Progenitor cell of endocrine pancreas (in vitro differentiated cells): ENCODE results near the gene SETD1B. TPM values are rescaled to one million over a fixed set of nuclear protein-coding genes. Genes with fewer than 3 reads are reported as not detected.
"Not testable (repeated sequence)": the region's sequence is repeated elsewhere in the genome, so short reads cannot be mapped to it uniquely, and the experiment has no call there.

Source experiments
- DNase-seq: peaks from one replicate; pipeline ENCODE4 v3.0.0; 2021; ENCODE audit warnings: low spot score; ENCODE audit not compliant: unreplicated experiment
- H3K27ac Mint-ChIP-seq: 2 replicates; pipeline ENCODE4 v1.8.0; 2021; ENCODE audit warnings: mild to moderate bottlenecking, moderate library complexity, mixed read lengths
- H3K27me3 Mint-ChIP-seq: 2 replicates; pipeline ENCODE4 v1.8.0; 2021; ENCODE audit warnings: mixed read lengths
- H3K36me3 Mint-ChIP-seq: 2 replicates; pipeline ENCODE4 v1.8.0; 2022; ENCODE audit warnings: mixed read lengths; ENCODE audit not compliant: insufficient read depth
- H3K4me1 Mint-ChIP-seq: 2 replicates; pipeline ENCODE4 v1.8.0; 2021; ENCODE audit warnings: low read depth, mixed read lengths
- H3K4me3 Mint-ChIP-seq: 2 replicates; pipeline ENCODE4 v1.8.0; 2021; ENCODE audit warnings: low read depth, mild to moderate bottlenecking, moderate library complexity, mixed read lengths
- H3K9me3 Mint-ChIP-seq: 2 replicates; pipeline ENCODE4 v1.8.0; 2021; ENCODE audit warnings: low read depth, mixed read lengths
- total RNA-seq: library from RNA; stranded (reverse); gene quantifications from 2 replicates; pipeline ENCODE4 v1.2.1, GENCODE V29; 2021
- TF ChIP-seq, protein P1 (sequence below): fragments of 200-600 bp; sonication (generic); IDR thresholded peaks from one replicate; pipeline ENCODE4 v1.5.0; 2021; ENCODE audit warnings: antibody characterized with exemption, mild to moderate bottlenecking; ENCODE audit not compliant: unreplicated experiment

Gene SETD1B
- total RNA-seq, 1 donor from 2014 or later, result 28.6 TPM

DNA sequence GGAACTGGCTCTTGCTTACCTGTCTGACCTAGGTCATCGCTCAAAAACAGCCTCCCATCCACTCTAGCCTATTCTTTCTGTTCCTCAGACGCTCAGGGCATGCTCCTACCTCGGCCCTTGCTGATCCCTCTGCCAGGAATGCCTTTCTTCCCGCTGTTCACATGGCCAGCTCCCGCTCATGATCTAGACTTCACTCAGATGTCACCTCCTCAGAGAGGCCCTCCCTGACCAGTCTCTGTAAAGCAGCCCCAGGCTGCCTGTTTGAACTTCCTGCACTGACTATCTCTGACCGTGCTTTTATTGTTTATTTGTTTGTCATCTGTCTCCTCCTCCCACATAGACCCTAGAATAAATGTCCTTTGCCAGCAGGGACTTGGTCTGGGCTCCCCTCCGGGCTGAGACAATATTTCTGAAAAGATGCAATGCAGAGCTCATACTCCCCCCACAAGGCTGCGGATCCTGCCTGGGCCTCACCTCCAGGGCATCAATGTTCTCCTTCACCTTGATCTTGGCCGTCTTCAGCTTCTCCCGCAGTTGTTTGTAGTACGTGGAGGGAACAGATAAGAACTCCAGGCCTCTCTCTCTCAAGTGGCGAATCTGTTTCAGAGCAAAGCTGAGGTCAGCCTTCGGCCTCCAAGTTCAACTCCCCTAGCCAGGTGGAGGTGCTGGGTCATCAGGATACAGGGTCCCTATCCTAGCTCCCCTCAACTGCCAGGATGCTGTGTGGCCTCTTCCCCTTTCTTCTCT is 39.6 kb downstream of the SETD1B start:
- peaks cover 15% of the 10 kb centered on the region for H3K27me3 Mint-ChIP-seq
- H3K4me1 Mint-ChIP-seq, result peaks cover 13% of the 10 kb centered on the region
- no peaks in the 10 kb centered on the region for H3K9me3 Mint-ChIP-seq
- TF ChIP-seq, protein P1, sequence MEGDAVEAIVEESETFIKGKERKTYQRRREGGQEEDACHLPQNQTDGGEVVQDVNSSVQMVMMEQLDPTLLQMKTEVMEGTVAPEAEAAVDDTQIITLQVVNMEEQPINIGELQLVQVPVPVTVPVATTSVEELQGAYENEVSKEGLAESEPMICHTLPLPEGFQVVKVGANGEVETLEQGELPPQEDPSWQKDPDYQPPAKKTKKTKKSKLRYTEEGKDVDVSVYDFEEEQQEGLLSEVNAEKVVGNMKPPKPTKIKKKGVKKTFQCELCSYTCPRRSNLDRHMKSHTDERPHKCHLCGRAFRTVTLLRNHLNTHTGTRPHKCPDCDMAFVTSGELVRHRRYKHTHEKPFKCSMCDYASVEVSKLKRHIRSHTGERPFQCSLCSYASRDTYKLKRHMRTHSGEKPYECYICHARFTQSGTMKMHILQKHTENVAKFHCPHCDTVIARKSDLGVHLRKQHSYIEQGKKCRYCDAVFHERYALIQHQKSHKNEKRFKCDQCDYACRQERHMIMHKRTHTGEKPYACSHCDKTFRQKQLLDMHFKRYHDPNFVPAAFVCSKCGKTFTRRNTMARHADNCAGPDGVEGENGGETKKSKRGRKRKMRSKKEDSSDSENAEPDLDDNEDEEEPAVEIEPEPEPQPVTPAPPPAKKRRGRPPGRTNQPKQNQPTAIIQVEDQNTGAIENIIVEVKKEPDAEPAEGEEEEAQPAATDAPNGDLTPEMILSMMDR, result no peak
- no peaks in the 10 kb centered on the region for H3K36me3 Mint-ChIP-seq
- peak overlapping the region; percentile 43 for H3K27ac Mint-ChIP-seq
- H3K4me3 Mint-ChIP-seq, result no peak overlapping the region
- DNase-seq, result no peak

DNA sequence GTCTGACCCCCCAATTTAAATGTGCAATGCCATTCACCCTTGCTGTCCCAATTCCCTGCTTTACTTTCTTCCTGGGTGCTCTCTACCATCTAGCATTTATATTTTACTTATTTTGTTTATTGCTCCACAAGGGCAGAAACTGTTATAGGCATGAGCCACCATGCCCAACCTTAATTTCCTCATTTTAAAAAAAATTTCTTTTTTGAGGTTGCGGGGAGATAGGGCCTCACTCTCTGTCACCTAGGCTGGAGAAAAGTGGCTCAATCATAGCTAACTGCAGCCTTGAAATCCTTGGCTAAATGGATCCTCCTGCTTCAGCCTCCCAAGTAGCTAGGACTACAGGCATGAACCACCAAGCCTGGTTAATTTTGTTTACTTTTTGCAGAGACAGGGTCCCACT is 41.9 kb downstream of the SETD1B start:
- Mint-ChIP-seq H3K36me3 (no peaks in the 10 kb centered on the region), H3K27ac (no peak overlapping the region), H3K4me3 (no peak overlapping the region), H3K4me1 (peaks cover 9% of the 10 kb centered on the region), H3K27me3 (peaks cover 5% of the 10 kb centered on the region), H3K9me3 (no peaks in the 10 kb centered on the region)
- DNase-seq, result no peak
- TF ChIP-seq, protein P1, result no peak

DNA sequence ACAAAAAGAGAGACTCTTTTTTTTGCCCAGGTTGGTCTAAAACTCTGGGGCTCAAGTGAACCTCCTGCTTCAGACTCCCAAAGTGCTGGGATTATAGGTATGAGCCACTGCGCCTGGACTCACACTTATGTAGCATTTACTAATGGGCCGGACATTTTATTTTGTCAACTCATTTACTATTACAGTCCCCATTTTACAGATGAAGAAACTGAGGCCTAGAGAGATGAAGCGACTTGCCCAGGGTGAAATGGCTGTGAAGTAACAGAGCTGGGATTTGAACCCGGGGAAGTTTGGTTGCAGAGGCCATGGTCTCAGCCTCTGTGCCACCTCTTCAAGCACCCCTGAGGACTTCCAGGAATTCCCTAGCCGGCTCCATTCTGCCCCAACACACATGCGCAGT is 45.4 kb downstream of the SETD1B start:
- Mint-ChIP-seq H3K4me3 (no peak overlapping the region), H3K27ac (no peak overlapping the region), H3K9me3 (no peaks in the 10 kb centered on the region), H3K36me3 (no peaks in the 10 kb centered on the region), H3K27me3 (no peaks in the 10 kb centered on the region), H3K4me1 (no peaks in the 10 kb centered on the region)
- TF ChIP-seq, protein P1, result no peak
- no peak for DNase-seq

- H3K27me3 Mint-ChIP-seq, result no peaks in the 10 kb centered on the region
- no peaks in the 10 kb centered on the region for H3K36me3 Mint-ChIP-seq
- TF ChIP-seq, protein P1, result no peak
- DNase-seq, result no peak
- H3K9me3 Mint-ChIP-seq, result no peaks in the 10 kb centered on the region
- H3K27ac Mint-ChIP-seq, result no peak overlapping the region
- no peak overlapping the region for H3K4me3 Mint-ChIP-seq
- no peaks in the 10 kb centered on the region for H3K4me1 Mint-ChIP-seq
Measured at GRCh38 chr12:121849665-121850064, 45.9 kb downstream of the SETD1B start.

- H3K27ac Mint-ChIP-seq, H3K4me3 Mint-ChIP-seq, DNase-seq, H3K36me3 Mint-ChIP-seq, H3K4me1 Mint-ChIP-seq, H3K9me3 Mint-ChIP-seq, H3K27me3 Mint-ChIP-seq: not testable (repeated sequence)
Measured at GRCh38 chr12:121852392-121852791, 48.6 kb downstream of the SETD1B start.
